NOMO-1 treated with dmso at 0.1 percent for 144 hours (cell line): ENCODE measurements around the gene SMIM14.
"Not testable (repeated sequence)": the region's sequence is repeated elsewhere in the genome, so short reads cannot be mapped to it uniquely, and the experiment has no call there.

Experiments used
- DNase-seq: peaks from one replicate; lab custom pipeline; 2025; ENCODE audit not compliant: unreplicated experiment; lab: John Stamatoyannopoulos, UW

SMIM14 gene

DNA sequence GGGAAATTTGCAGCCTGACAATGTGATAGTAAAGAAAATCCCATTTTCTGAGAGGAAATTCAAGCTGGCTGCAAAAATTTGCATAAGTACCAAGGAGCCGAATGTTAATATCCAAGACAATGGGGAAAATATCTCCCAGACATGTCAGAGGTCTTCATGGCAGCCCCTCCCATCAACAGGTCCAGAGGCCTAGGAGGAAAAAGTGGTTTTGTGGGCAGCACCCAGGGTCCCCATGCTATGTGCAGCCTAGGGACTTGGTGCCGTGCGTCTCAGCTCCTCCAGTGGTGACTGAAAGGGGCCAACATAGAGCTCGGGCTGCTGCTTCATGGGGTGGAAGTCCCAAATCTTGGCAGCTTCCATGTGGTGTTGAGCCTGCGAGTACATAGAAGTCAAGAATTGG is 105.1 kb downstream of the SMIM14 start:
- DNase-seq, result no peak

DNA sequence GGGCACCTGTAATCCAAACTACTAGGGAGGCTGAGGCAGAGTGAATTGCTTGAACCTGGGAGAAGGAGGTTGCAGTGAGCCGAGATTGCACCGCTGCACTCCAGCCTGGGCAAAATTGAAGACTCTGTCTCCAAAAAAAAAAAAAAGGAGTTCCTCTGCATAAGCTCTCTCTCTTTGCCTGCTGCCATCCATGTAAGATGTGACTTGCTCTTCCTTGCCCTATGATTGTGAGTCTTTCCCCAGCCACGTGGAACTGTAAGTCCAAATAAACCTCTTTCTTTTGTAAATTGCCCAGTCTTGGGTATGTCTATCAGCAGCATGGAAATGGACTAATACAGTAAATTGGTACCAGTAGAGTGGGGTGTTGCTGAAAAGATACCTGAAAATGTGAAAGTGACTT is 106.4 kb downstream of the SMIM14 start:
- not testable (repeated sequence) for DNase-seq

DNA sequence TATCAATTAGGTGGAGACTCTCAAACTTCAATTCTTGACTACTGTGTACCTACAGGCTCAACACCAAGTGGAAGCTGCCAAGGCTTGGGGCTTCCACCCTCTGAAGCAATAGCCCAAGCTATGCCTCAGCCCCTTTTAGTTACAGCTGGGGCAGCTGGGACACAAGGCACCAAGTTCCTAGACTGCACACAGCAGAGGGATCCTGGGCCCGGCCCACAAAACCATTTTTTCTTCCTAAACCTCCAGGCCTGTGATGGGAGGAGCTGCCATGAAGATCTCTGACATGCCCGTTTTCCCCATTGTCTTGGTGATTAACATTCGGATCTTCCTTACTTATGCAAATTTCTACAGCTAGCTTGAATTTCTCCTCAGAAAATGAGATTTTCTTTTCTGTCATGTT is 108.0 kb downstream of the SMIM14 start:
- DNase-seq, result no peak

DNA sequence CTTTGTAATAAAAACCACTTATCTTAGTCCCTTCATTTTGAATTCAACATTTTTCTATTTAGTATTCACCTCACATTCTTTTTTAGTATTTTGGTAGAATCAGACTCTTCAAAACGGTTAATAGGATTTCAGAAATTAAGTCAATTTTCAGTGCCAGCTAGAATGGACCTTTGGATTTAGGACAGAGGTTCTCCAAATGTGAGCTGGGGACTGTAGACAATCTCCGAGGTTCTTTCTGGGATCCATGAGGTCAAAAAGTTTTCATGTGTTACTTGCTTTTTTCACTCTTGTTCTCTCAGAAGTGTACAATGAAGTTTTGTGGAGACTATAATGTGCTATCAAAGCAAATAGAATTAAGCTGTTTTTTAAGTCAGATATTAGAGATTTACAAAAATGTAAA is 109.1 kb downstream of the SMIM14 start:
- no peak for DNase-seq

DNA sequence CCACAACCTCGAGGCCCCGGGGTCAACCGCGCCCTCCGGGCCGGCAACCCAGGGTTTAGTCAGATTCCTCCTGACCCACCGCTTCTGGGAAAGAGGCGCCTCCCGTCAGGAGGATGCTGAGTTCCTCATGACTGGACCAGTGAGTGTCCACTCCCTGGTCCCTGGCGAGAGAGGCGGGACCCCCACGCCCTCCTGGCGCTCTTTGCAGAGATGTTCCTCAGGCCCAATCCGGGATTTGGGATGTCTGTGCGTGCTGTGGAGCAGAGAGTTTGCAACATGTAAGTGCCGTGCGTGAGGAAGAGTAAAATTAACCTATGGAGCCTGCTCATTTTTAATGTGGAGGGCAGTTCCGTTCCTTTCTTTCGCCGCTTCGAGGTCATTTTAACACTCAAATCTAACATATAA is 110.6 kb downstream of the SMIM14 start:
- DNase-seq, result no peak

DNA sequence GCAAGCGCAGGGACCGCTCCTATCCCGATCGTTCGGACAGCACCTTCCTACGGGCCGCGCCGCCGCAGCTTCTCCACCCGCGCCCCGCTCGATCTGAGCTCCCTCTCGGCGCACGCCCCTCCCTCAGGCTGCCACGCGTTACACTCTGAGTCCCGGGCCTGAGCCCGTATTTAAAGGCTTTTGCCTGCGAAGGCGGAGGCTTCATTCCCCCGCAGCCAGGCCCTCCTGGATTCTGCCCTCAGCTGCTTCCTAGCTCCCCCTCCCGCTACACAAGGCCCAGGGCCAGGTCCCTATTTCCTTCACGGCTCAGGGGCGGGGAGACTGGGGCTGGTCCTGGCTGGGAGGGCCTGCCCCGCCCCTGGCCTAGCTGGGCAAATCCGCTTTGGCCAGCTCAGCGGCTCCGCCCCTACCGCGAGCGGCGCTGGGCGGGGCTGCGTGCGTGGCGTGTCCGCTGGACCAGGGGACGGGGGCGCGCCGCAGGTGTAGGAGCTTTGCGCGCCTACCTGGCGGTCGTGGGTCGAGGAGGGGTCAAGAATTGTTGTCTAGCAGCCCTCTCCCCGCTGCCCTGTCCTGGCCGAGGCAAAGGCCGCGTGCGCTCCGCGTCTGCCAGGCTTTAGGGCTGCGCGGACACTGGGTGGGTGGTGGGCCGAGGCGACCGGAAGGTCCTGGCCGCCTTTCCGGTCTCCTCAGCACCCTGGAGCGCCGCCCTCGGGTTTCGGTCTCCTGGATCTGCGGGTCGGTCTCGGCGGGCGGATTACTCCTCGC is 111.2 kb downstream of the SMIM14 start, which contains the start of gene UGDH:
Gene UGDH (minus strand): TSS at position 144 of the 765 bp plus-strand sequence. CDS start 5,927 bp downstream, outside the sequence.
- peak; percentile 98 for DNase-seq

DNA sequence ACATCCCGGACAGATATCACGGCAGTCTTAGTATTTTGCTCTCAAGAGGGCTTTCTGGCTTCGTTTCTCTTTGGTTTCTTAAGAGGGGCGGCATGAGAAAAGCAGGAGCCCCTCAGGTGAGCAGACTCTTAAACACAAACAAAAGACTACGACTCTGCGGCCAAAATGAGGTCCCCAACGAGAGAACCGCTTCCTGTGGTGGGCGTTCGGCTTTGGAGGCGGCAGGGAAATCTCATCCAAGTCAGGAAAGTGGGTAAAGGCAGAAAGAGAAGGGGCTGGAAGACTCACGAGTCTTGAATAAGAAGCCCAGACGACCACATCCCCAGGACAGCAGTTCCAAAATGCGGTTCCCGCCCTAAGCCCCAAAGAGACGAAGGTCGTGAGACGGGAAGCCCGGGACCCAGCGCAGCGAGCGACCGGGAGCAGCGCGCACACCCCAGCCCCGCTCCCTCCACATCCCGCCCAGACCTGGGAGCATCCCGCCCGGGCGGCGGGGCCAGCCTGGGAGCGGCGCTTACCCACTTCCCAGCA is 111.8 kb downstream of the SMIM14 start:
- DNase-seq, result no peak

DNA sequence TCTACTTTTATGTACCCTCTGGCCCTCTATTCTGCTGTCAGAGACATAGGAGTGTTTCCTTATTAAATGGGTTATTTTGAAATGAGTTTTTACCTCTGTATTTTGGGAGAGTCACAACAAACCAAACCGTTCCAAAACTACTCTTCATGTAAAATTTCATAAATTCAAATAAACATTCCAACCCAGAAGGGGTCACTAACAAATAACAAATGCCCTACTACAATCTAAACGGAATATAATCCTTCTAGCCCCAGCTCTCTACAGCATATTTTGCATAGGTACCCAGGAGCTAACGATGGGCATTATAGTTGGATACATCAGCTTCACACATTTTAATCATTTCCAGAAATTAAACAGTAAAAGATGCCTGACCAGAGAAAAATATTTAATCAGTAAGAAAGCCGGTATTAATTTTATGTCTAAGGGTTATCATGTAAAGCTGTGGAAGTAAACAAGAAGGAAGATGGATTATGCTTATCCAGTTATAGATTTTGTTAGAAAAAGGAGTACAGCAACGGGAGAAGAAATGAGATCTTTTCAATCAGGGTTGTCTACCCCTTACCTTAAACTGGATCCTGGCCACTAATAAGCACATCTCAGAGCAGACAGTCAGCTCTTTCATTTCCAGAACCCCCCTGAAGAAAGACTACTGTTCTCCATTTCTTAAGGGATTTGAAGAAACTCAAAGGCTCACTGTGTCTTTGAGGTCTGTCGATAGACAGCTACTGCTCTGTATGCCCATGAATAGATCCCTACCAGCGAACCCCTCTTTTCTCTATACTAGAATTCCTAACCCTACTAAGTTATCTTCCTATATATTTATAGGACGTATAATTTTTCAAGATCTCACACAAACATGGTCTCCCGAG is 112.6 kb downstream of the SMIM14 start:
- no peak for DNase-seq

DNA sequence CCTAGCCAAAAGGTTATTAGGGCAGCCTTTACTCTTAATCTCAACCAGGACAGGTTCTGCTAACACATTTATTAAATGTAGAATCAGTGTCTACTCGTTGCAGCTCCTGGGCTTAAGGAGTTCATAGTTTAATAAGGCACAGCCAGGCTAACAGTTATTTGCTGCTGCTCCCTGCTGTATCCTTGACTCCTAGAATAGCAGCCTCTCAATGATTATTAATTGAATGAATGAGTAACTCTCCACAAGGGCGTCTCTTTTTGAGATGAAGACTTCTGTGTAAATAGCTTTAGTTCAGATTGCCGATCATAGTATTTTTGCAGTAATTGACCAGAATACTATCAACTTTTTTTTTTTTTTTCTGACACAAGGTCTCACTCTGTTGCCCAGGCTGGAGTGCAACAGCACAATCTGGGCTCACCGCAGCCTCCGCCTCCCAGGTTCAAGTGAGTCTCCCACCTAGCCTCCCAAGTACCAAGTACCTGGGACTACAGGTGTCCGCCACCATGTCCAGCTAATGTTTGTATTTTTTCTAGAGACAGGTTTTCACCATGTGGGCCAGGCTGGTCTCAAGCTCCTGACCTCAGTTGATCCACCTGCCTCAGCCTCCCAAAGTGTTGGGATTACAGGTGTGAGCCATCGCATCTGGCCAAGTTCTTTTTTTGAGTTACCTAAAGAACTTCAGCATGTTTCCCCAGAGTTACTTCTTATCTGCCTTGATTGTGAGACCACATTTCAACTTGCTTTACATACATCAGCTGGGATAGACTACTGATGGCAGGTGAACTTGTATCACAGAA is 114.3 kb downstream of the SMIM14 start:
- no peak for DNase-seq

DNA sequence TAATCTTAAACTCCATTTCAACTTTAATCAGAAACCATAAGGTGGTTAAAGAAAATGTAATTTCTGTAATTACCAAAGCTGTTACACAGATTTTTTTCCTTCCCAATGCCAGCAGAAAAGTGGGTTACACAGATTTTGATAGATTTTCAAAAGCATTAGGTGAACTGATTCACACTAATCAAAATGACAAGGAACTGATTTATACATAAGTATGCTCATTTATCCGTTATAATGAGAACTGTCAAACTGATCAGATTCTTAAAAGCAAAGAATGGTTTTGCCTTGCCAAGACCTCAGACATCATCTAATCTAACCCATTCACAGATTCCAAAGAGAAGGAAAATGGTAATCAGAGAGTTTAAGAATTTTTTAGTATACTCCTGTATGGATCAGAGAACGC is 116.6 kb downstream of the SMIM14 start:
- DNase-seq, result no peak

DNA sequence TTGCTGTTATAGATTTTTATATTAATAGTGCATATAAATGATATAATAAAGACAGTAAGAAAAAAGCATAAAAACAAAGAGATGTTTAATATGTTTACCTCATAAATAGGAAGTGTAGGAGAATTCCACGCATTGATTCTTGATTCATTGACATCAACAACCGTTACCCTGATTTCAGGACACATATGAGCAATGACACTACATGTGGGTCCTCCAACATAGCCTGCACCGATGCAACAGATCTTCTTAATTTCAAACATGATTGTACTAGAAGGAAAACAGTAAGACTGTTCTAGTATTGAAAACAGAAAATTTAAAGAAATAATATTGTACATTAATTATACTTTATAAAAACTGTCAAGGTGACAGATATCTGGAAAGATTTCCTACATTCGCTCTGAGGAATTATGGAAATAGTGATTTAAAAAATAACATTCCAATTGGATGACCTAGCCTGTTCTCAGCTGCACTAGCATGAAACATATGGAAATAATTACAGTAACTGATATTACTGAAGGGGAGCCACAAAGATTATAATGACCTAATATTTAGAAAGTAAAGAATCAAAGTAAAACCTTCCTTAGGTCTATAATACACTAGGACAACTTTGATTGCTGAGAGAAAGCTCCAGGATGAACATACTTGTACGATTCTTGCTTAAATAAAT is 117.3 kb downstream of the SMIM14 start:
- DNase-seq, result no peak

DNA sequence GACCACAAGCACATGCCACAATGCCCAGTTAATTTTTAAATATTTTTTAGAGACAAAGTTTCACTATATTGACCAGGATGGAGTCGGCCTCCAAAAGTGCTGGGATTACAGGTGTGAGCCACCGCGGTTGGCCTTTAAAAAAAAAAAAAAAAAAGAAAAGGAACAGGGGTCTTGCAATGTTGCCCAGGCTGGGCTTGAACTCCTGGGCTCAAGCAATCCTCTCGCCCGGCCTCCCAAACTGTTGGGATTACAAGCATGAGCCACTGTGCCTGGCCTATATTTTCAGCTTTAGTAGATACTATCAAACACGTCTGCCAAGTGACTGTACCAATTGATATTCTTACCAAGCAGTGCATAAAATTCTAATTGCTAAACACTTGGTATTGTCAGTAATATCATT is 120.2 kb downstream of the SMIM14 start:
- no peak for DNase-seq

DNA sequence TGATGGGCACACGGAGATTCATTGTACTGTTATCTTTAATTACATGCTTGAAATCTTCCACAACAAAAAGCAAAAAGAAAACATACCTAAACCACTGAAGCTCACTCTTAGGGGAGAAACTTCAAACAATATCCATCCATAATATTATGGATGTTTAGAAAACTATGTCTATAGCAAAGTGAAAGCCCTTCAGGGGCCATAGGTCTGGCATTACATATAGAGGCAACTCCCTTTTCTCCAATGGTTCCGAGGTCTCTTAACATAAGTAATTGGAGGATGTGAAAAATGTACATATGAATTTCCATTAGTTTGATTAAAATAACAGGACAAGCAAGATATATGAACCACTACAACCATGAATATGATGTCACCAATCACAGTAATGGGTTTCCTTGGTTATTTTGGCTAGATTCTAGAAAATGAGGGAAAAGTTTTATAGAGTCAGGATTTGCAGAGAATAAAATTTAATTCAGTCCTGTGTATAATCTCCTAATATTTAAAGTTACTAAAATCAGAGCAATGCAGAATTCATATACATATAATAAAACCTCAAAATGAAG is 122.2 kb downstream of the SMIM14 start:
- no peak for DNase-seq

DNA sequence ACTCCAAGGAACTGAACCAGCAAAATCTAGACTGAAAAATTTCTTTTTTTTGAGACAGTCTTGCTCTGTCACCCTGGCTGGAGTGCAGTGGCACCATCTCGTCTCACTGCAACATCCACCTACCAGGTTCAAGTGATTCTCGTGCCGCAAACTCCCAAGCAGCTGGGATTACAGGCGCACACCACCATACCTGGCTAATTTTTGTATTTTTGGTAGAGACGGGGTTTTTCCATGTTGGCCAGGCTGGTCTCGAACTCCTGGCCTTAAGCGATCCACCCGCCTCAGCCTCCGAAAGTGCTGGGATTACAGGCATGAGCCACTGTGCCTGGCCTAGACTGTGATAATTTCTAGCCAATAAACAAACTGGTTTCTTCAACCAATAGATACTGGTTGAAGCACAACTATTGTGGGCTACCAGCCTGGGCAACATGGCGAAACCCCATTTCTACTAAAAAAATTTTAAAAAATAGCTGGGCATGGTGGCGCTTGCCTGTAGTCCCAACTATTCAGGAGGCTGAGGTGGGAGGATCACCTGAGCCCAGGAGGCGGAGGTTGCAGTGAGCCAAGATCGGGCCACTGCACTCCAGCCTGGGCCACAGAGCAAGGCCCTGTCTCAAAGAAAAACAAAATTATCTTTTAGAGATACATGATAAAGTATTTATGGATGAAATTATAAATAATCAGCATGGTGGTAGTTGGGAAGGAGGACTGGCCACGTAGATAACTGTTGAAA is 122.8 kb downstream of the SMIM14 start:
- not testable (repeated sequence) for DNase-seq

DNA sequence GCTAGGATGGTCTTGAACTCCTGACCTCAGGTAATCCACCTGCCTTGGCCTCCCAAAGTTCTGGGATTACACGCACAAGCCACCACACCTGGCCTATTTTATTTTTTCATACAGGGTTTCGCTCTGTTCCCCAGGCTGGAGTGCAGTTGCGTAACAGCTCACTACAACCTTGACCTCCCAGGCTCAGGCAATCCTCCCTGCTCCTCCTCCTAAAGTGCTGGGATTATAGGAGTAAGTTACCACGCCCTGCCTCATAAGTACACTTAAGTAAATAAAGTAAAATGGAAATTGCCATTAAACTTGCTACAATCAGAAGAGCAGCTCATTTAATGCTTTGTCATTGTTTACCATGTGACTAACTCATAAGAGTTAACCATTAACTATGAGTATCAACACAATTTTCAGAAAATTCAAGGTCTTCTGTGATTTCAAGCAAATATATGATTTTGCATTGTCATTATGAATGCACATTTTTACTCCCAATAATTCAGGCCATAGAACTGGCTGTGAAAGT is 123.7 kb downstream of the SMIM14 start:
- DNase-seq, result no peak

DNA sequence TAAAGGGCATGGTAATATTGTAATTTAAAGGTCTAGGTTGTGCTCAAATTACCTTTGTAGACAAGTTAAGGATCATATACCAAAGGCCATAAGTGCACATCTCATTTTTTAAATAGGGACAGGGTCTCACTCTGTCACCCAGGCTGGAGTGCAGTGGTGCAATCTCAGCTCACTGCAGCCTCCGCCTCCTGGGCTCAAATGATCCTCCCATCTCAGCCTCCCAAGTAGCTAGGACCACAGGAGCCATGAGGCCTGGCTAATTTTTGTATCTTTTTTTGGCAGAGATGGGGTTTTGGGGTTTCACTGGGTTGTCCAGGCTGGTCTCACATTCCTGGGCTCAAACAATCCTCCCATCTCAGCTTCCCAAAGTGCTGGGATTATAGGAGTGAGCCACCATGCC is 124.4 kb downstream of the SMIM14 start:
- DNase-seq, result not testable (repeated sequence)

DNA sequence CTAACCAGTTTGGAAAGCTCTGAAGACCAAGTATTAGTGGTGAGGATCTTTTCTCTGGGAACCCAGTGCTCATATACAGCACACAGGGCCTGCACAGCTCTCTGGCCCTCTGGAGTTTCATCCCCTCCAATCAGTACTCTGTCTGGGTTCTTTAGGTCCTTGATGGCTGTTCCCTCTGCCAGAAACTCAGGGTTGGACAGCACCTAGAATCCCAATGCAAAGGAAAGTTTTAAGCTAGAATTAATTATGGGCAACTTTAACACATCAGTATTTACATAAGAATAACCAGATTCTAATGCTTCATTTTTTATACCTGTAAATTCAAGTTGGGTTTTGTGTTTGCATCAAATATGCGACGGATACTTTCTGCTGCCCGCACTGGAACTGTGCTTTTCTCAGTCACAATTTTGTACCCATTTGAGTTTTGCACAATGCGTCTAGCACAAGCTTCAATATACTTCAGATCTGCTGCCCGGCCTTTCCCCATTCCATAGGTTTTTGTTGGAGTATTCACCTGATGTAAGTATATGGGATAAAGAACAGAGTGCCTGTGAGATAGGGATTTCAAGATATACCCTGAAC is 128.2 kb downstream of the SMIM14 start:
- no peak for DNase-seq

DNA sequence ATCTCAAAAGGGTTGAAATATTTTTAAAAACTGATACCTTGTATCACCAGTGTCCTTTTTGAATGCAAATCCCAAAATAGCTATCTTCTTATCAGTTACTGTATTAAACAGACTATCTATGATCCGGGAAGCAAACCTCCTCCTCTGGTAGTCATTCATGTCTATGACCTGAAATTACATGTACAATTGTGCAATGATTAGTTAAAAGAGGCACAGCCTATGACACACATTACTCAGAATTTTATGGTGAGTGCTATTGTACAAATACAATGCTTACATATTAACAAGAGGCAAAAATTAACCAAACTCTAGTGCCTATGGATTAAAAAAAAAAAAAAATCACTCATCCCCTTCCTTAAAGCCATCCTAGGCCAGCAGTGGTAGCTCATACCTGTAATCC is 133.1 kb downstream of the SMIM14 start:
- no peak for DNase-seq

DNA sequence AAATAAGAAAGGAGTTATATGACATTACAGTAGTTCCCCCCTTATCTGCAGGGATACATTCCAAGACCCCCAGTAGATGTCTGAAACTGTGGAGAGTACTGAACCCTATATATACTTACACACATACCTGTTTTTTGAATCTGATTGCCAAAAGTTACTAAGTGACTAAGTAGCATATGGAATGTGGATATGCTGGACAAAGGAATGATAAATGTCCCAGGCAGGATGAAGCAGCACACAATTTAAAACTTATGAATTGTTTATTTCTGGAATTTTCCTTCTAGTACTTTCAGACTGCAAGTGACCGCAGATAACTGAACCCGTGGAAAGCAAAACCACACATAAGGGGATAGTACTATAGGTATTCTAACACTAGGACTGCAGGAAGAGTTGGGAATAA is 134.1 kb downstream of the SMIM14 start:
- no peak for DNase-seq
